K562 (cell line): ENCODE measurements around the gene SYNE1. TPM values are rescaled to one million over a fixed set of nuclear protein-coding genes. Genes with fewer than 3 reads are reported as not detected.

ENCODE experiments used
- ATAC-seq: fragments of 200-7000 bp; cut with Tn5 transposase; 3 replicates; pipeline ENCODE4 v1.9.1; 2020; ENCODE audit warnings: moderate library complexity
- BruUV-seq: library from RNA; stranded (reverse); fragments of 400-500 nt; replicated peaks from 2 replicates; lab custom pipeline; 2021; lab: Mats Ljungman, UMichigan
- CTCF ChIA-PET: fragments of 300-600 bp; formaldehyde crosslinking; extraction: SDS; loops from one replicate; lab custom pipeline; 2021; ENCODE audit warnings: low intra/inter-chr PET ratio; lab: Yijun Ruan, JAX
- POLR2A ChIA-PET: fragments of 300-600, 350-650 bp; sonication (Branson Sonifier 250); formaldehyde crosslinking; extraction: SDS; loops from one replicate; lab custom pipeline; 2021; ENCODE audit warnings: antibody characterized with exemption, inconsistent platforms; lab: Yijun Ruan, JAX
- DNase-seq, 4 experiments: peaks; one replicate each; pipeline versions ENCODE4 v3.0.0 to v3.0.0-alpha.2; 2011 to 2018; ENCODE audit warnings: low spot score in 3 of 4, mixed read lengths in 3 of 4; ENCODE audit errors: extremely low read depth in 1 of 4
- FAIRE-seq: peaks from 2 replicates; lab custom pipeline; 2011; peaks lifted over from hg19 to GRCh38; lab: Jason Lieb, UNC
- H2AFZ ChIP-seq: 2 replicates; pipeline ENCODE4 v1.6.0; 2011; ENCODE audit warnings: low read depth, low read length, control low read depth, inconsistent platforms
- H3K27ac ChIP-seq: fragments of 200-600 bp; 3 replicates; pipeline ENCODE4 v1.8.0; 2011; ENCODE audit warnings: low read depth, mild to moderate bottlenecking, control low read depth, inconsistent platforms, low read length, moderate library complexity, mixed read lengths; ENCODE audit errors: extremely low read depth
- H3K27me3 ChIP-seq, 2 experiments: fragments of 300-600 bp in 1 of 2; 2 replicates in 1 of 2; 3 replicates in 1 of 2; pipeline versions ENCODE4 v1.6.0 to v1.8.0; 2011; ENCODE audit warnings: inconsistent platforms in 2 of 2, low read length in 2 of 2, mild to moderate bottlenecking in 1 of 2, mixed read lengths in 1 of 2, moderate library complexity in 1 of 2; ENCODE audit not compliant: control insufficient read depth in 2 of 2, insufficient read depth in 2 of 2
- H3K36me3 ChIP-seq: fragments of 300-600 bp; 3 replicates; pipeline ENCODE4 v1.8.0; 2011; ENCODE audit warnings: mild to moderate bottlenecking, low read length, inconsistent platforms; ENCODE audit not compliant: control insufficient read depth, insufficient read depth
- H3K4me1 ChIP-seq, 2 experiments: fragments of 200-600 bp in 1 of 2; replicated peaks in 1 of 2; 2 replicates in 1 of 2; 3 replicates in 1 of 2; pipeline versions ENCODE4 v1.5.1 to v1.8.0; 2011; ENCODE audit warnings: inconsistent platforms in 2 of 2, low read length in 2 of 2, mild to moderate bottlenecking in 1 of 2, mixed read lengths in 1 of 2, moderate library complexity in 1 of 2; ENCODE audit not compliant: control insufficient read depth in 2 of 2, insufficient read depth in 2 of 2
- H3K4me2 ChIP-seq: 2 replicates; pipeline ENCODE4 v1.6.1; 2011; ENCODE audit warnings: low read length, control low read depth, inconsistent platforms, mixed read lengths; ENCODE audit not compliant: insufficient read depth
- H3K4me3 ChIP-seq: fragments of 200-600 bp; sonication (generic), shearing (Covaris generic); 2 replicates; pipeline ENCODE4 v1.5.1; 2016; ENCODE audit warnings: control low read depth, inconsistent platforms
- H3K79me2 ChIP-seq: fragments of 200-600 bp; 3 replicates; pipeline ENCODE4 v1.8.0; 2011; ENCODE audit warnings: low read length, inconsistent platforms; ENCODE audit not compliant: control insufficient read depth, insufficient read depth
- H3K9ac ChIP-seq, 2 experiments: 2 replicates each; pipeline versions ENCODE4 v1.6.0 to v1.6.1; 2011; ENCODE audit warnings: low read depth in 2 of 2, low read length in 2 of 2, control low read depth in 1 of 2, inconsistent platforms in 1 of 2, mild to moderate bottlenecking in 1 of 2, mixed read lengths in 1 of 2; ENCODE audit not compliant: insufficient read depth in 1 of 2
- H3K9me1 ChIP-seq: one replicate; pipeline ENCODE4 v1.6.0; 2011; ENCODE audit warnings: inconsistent platforms, mild to moderate bottlenecking, low read length, moderate library complexity; ENCODE audit not compliant: control insufficient read depth, insufficient read depth
- H3K9me3 ChIP-seq: replicated peaks from 2 replicates; pipeline ENCODE4 v1.5.1; 2011; ENCODE audit warnings: low read depth, low read length, inconsistent platforms; ENCODE audit not compliant: control insufficient read depth, insufficient read depth
- H4K20me1 ChIP-seq: replicated peaks from 2 replicates; pipeline ENCODE4 v1.6.1; 2011; ENCODE audit warnings: low read length, inconsistent platforms, mixed read lengths; ENCODE audit not compliant: control insufficient read depth, insufficient read depth
- CBX1 ChIP-seq: sonication (generic); IDR thresholded peaks from 2 replicates; pipeline ENCODE4 v1.6.1; 2016; ENCODE audit warnings: antibody characterized with exemption, low read depth, mild to moderate bottlenecking
- CEBPG ChIP-seq, 3 experiments: fragments of 200-800 bp in 1 of 3; sonication (Bioruptor generic) in 1 of 3; sonication (generic) in 1 of 3; formaldehyde crosslinking in 1 of 3; IDR thresholded peaks in 2 of 3; conservative IDR thresholded peaks in 1 of 3; 2 replicates each; pipeline versions ENCODE4 v1.6.1 to v1.8.0; 2016 to 2022; ENCODE audit warnings: missing compliant biosample characterization in 2 of 3, missing genetic modification characterization in 2 of 3, mild to moderate bottlenecking in 1 of 3, missing genetic modification reagents in 1 of 3
- CTCF ChIP-seq, 3 experiments: IDR thresholded peaks in 2 of 3; conservative IDR thresholded peaks in 1 of 3; 2 replicates each; pipeline ENCODE4 v1.5.1; 2011 to 2012; ENCODE audit warnings: low read length in 3 of 3, mild to moderate bottlenecking in 3 of 3, control low read depth in 2 of 3, improper control_type of control experiment in 1 of 3, inconsistent platforms in 1 of 3, low read depth in 1 of 3, mixed read lengths in 1 of 3, moderate library complexity in 1 of 3; ENCODE audit not compliant: insufficient read depth in 2 of 3
- RAD21 ChIP-seq, 2 experiments: fragments of 250-450 bp in 1 of 2; fragments of 450-650 bp in 1 of 2; sonication (Bioruptor Pico) in 1 of 2; formaldehyde crosslinking in 1 of 2; IDR thresholded peaks in 1 of 2; conservative IDR thresholded peaks in 1 of 2; 2 replicates each; pipeline versions ENCODE4 v1.4.0 to v1.8.0; 2020 to 2022; ENCODE audit warnings: mild to moderate bottlenecking in 2 of 2, moderate library complexity in 1 of 2
- RBBP5 ChIP-seq: fragments of 200-600 bp; sonication (generic); IDR thresholded peaks from 2 replicates; pipeline ENCODE4 v1.6.1; 2012; ENCODE audit warnings: borderline replicate concordance, mild to moderate bottlenecking, low read length, control low read depth, inconsistent platforms; ENCODE audit not compliant: insufficient read depth, poor library complexity, severe bottlenecking
- RCOR1 ChIP-seq, 2 experiments: IDR thresholded peaks; 2 replicates each; pipeline ENCODE4 v1.6.1; 2012; ENCODE audit warnings: low read depth in 2 of 2, low read length in 2 of 2, borderline replicate concordance in 1 of 2, improper control_type of control experiment in 1 of 2
- SMC3 ChIP-seq: conservative IDR thresholded peaks from 2 replicates; pipeline ENCODE4 v1.6.1; 2011; ENCODE audit warnings: low read depth, low read length, improper control_type of control experiment; ENCODE audit not compliant: insufficient read depth
- ZNF431 ChIP-seq: sonication (generic); formaldehyde crosslinking; IDR thresholded peaks from 2 replicates; pipeline ENCODE4 v1.8.0; 2022; ENCODE audit warnings: mild to moderate bottlenecking, missing genetic modification reagents
- WGBS: fragments of 100-300 bp; shearing (Covaris generic); methylation state at CpG from one replicate; pipeline ENCODE4 v1.1.6; 2016; ENCODE audit warnings: low coverage, mixed read lengths; ENCODE audit not compliant: insufficient coverage; ENCODE audit errors: missing lambda C conversion rate; 5-methylcytosine and 5-hydroxymethylcytosine counted together
- in situ Hi-C: fragments of 300-500 bp; cut with MboI; formaldehyde crosslinking; loops from 4 replicates; pipeline ENCODE4 v1.15.0; 2018; ENCODE audit warnings: inconsistent platforms, mixed read lengths
- intact Hi-C: fragments of 100-400 bp; cut with micrococcal nuclease; formaldehyde crosslinking; loops from 2 replicates; pipeline ENCODE4 v1.14.2; 2022
- polyA plus RNA-seq, 8 experiments: library from polyadenylated mRNA; depleted of rRNA in 4 of 8; stranded (reverse) in 5 of 8; unstranded in 3 of 8; fragments of >200 nt; fragmentation: Nextera tagmentation in 2 of 8; fragmentation: Illumina TruSeq in 1 of 8; extraction: Ambion mirVana in 2 of 8; extraction: Trizol in 1 of 8; gene quantifications; 2 replicates each; pipeline versions ENCODE4 v1.2.1 to v1.2.3, GENCODE V29; 2011 to 2014; ENCODE audit warnings: inconsistent platforms in 1 of 8, missing spikeins in 1 of 8
- total RNA-seq, 7 experiments: library from RNA; depleted of rRNA in 6 of 7; stranded (reverse); fragments of >200 nt in 6 of 7; fragmentation: Illumina TruSeq in 2 of 7; extraction: Trizol in 2 of 7; gene quantifications; 2 replicates each; pipeline versions ENCODE4 v1.2.1 to v1.2.3, GENCODE V29; 2011 to 2021; ENCODE audit warnings: low replicate concordance in 1 of 7
- TF ChIP-seq, protein P1 (sequence below): IDR thresholded peaks from 2 replicates; pipeline ENCODE4 v1.6.1; 2011; ENCODE audit warnings: borderline replicate concordance, low read depth, mild to moderate bottlenecking, moderate library complexity, low read length; ENCODE audit not compliant: insufficient read depth, poor library complexity, severe bottlenecking

SYNE1 gene
- total and polyA plus RNA-seq, 9 of the 15 experiments (the other 6 are each of a cell fraction or from before 2014, with no cell fraction given), result under 0.01 to 0.42 (median 0.08) TPM; not detected in 1

GRCh38 chr6:152207915-152208714, 429.0 kb downstream of the SYNE1 start (continued):
- TF ChIP-seq CBX1 (no peak), CEBPG (CRISPR knock-in tag; IDR thresholded peaks at IDR 0.05) (no peak), CEBPG (tag; conservative IDR thresholded peaks at IDR 0.05 in 1 of 2, IDR thresholded peaks at IDR 0.05 in 1 of 2) (peak; percentile 33 to 68; a peak in 3 of 4 replicates)

- peak; percentile 87 for ATAC-seq
- H3K36me3 ChIP-seq, result no peaks in the 10 kb centered on the region
- CTCF ChIA-PET, result no interaction called here
- no peaks in the 10 kb centered on the region for H3K9me3 ChIP-seq
- H3K4me3 ChIP-seq, result no peak overlapping the region
- H3K9ac ChIP-seq, result no peak overlapping the region
- TF ChIP-seq RAD21 (CRISPR knock-in tag; conservative IDR thresholded peaks at IDR 0.05 in 1 of 2, IDR thresholded peaks at IDR 0.05 in 1 of 2) (peak in 1 of 2 experiments; percentile 39; a peak in 2 of 4 replicates), ZNF431 (CRISPR knock-in tag) (no peak), CTCF (IDR thresholded peaks at IDR 0.05 in 2 of 3, conservative IDR thresholded peaks at IDR 0.05 in 1 of 3; ENCODE audit: insufficient read depth in 2 of 3, low read depth in 1 of 3, low read length in 3 of 3) (peak; percentile 32 to 73 (median 58); a peak in 5 of 6 replicates), SMC3 (peak; percentile 58), RCOR1 (IDR thresholded peaks at IDR 0.05; ENCODE audit: borderline replicate concordance in 1 of 2, low read depth in 2 of 2, low read length in 2 of 2) (0 out of 4 replicates have a peak, but pooled peaks of 1 of the 2 experiments have one; percentile 14), RBBP5 (no peak)
- TF ChIP-seq, protein P1, sequence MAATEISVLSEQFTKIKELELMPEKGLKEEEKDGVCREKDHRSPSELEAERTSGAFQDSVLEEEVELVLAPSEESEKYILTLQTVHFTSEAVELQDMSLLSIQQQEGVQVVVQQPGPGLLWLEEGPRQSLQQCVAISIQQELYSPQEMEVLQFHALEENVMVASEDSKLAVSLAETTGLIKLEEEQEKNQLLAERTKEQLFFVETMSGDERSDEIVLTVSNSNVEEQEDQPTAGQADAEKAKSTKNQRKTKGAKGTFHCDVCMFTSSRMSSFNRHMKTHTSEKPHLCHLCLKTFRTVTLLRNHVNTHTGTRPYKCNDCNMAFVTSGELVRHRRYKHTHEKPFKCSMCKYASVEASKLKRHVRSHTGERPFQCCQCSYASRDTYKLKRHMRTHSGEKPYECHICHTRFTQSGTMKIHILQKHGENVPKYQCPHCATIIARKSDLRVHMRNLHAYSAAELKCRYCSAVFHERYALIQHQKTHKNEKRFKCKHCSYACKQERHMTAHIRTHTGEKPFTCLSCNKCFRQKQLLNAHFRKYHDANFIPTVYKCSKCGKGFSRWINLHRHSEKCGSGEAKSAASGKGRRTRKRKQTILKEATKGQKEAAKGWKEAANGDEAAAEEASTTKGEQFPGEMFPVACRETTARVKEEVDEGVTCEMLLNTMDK, result peak; percentile 81
- TF ChIP-seq, all 486 proteins: peak for 5
- Histone ChIP-seq H3K27ac (no peak overlapping the region), H3K79me2 (no peaks in the 10 kb centered on the region), H3K9me1 (no peaks in the 10 kb centered on the region), H2AFZ (no peak overlapping the region), H3K27me3 (no peaks in the 10 kb centered on the region), H3K4me1 (no peaks in the 10 kb centered on the region), H3K4me2 (no peak overlapping the region), H4K20me1 (no peaks in the 10 kb centered on the region)
- intact Hi-C loops (loop anchor here (1.0 kb wide), 1 partner anchor 742 kb away; no protein-coding TSS in a partner anchor), in situ Hi-C loops (no loop called here)
- POLR2A ChIA-PET, result interaction anchor here (0.6 to 0.7 kb wide), 2 partner anchors 255 to 554 kb away, joined by 3 read pairs; no protein-coding TSS in a partner anchor
- under 1% methylated on average over 18 of the region's 18 CpGs for WGBS
- FAIRE-seq (peak; percentile 35), DNase-seq (peak; percentile 14 to 57 (median 28))
- no TSS peak for BruUV-seq
These were observed 430.9 kb downstream of the SYNE1 start for GRCh38 chr6:152206072-152206818.
